ENCODE measurements around the gene CSK.

Gene CSK

GRCh38 chr15:74767167-74768098, 14.4 kb upstream of the CSK start:
- Histone ChIP-seq H2BK5ac (ENCODE audit: low read length) (no peak overlapping the region), H3K79me1 (ENCODE audit: low read depth, low read length) (no peaks in the 10 kb centered on the region), H3K36me3 (replicated peaks in 1 of 2; ENCODE audit: control insufficient read depth in 2 of 2, insufficient read depth in 2 of 2, low read length in 2 of 2) (no peaks in the 10 kb centered on the region), H3K4ac (ENCODE audit: low read length) (no peak overlapping the region), H3K27ac (replicated peaks; ENCODE audit: low read length) (no peak overlapping the region), H2AFZ (ENCODE audit: low read length) (no peak overlapping the region), H4K91ac (ENCODE audit: low read depth, low read length, poor library complexity) (no peak overlapping the region), H3K27me3 (ENCODE audit: control insufficient read depth in 3 of 3, insufficient read depth in 3 of 3, low read depth in 1 of 3, low read length in 3 of 3) (peaks cover 0 to 15% (median 3%) of the 10 kb centered on the region in 3 experiments), H2BK12ac (ENCODE audit: low read length) (no peak overlapping the region), H3K9me3 (replicated peaks in 1 of 2; ENCODE audit: control insufficient read depth in 2 of 2, insufficient read depth in 1 of 2, low read depth in 1 of 2, low read length in 2 of 2) (peaks cover 0 to 2% of the 10 kb centered on the region in 2 donors), H3K14ac (ENCODE audit: low read length) (no peak overlapping the region), H4K8ac (ENCODE audit: low read depth, low read length) (no peak overlapping the region), H3K4me2 (ENCODE audit: insufficient read depth, low read length, poor library complexity, severe bottlenecking) (no peak overlapping the region), H3K18ac (ENCODE audit: low read length) (no peak overlapping the region), H2BK120ac (ENCODE audit: low read depth, low read length) (no peak overlapping the region), H2AK5ac (ENCODE audit: low read depth, low read length) (peak overlapping the region; percentile 47), H3K4me3 (ENCODE audit: low read length in 2 of 2) (no peak overlapping the region), H3K4me1 (ENCODE audit: control insufficient read depth in 2 of 2, insufficient read depth in 1 of 2, low read depth in 1 of 2, low read length in 2 of 2) (peaks cover 7 to 15% of the 10 kb centered on the region in 2 donors), H2BK15ac (ENCODE audit: low read length) (peak overlapping the region; percentile 44), H3K23ac (ENCODE audit: low read depth, low read length, poor library complexity) (no peak overlapping the region), H3K9ac (ENCODE audit: low read depth, low read length, poor library complexity) (no peak overlapping the region)
- no peak for DNase-seq (ENCODE audit: low spot score)
- WGBS, 2 donors (ENCODE audit: extremely low coverage in 2 of 2, insufficient read length in 2 of 2, insufficient replicate concordance in 1 of 2) = no CpG with 5 or more reads among the region's 14 CpGs

DNA sequence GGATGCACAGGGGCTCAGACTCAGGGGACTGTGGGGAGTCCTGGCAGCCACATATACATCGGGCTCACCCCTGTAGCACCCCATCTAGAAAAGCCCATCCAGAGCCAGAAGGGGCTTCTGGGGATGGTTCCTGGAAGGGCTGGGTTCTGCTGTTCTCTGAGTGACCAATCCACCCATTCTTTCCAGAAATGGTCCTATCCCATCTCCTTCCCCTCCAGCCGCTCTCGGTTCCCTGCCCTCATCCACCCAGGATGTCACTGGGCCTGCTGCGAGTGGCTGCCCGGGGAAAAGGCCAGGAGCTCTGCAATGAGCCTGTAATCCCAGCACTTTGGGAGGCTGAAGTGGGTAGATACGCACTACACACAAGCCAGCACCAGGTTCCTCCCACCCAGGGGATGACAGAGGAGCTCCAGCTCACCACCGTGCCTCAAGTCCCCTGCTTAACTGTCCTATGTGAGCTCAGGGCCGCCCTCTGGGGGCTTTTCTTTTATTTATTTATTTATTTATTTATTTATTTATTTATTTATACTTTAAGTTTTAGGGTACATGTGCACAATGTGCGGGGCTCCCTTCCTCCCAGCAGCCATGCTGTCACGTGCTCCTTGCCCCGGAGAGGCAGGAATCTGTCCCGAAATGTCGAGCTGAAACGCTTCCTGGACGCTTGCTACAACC, 13.6 kb upstream of the CSK start:
- no peak overlapping the region for H3K18ac ChIP-seq (ENCODE audit: low read length)
- H2BK5ac ChIP-seq (ENCODE audit: low read length) = no peak overlapping the region
- no CpG with 5 or more reads among the region's 15 CpGs for WGBS, 2 donors (ENCODE audit: extremely low coverage in 2 of 2, insufficient read length in 2 of 2, insufficient replicate concordance in 1 of 2)
- no peak for DNase-seq (ENCODE audit: low spot score)
- no peak overlapping the region for H3K4me3 ChIP-seq (ENCODE audit: low read length in 2 of 2)
- H2BK120ac ChIP-seq (ENCODE audit: low read depth, low read length) = no peak overlapping the region
- no peak overlapping the region for H3K23ac ChIP-seq (ENCODE audit: low read depth, low read length, poor library complexity)
- H3K9me3 ChIP-seq (replicated peaks in 1 of 2; ENCODE audit: control insufficient read depth in 2 of 2, insufficient read depth in 1 of 2, low read depth in 1 of 2, low read length in 2 of 2) = peaks cover 0 to 2% of the 10 kb centered on the region in 2 donors
- no peak overlapping the region for H4K91ac ChIP-seq (ENCODE audit: low read depth, low read length, poor library complexity)
- H2BK12ac ChIP-seq (ENCODE audit: low read length) = no peak overlapping the region
- H3K4me1 ChIP-seq (ENCODE audit: control insufficient read depth in 2 of 2, insufficient read depth in 1 of 2, low read depth in 1 of 2, low read length in 2 of 2) = peaks cover 7 to 13% of the 10 kb centered on the region in 2 donors
- peak overlapping the region; percentile 26 for H3K4me2 ChIP-seq (ENCODE audit: insufficient read depth, low read length, poor library complexity, severe bottlenecking)
- no peak overlapping the region for H3K14ac ChIP-seq (ENCODE audit: low read length)
- no peaks in the 10 kb centered on the region for H3K79me1 ChIP-seq (ENCODE audit: low read depth, low read length)
- H3K27me3 ChIP-seq (ENCODE audit: control insufficient read depth in 3 of 3, insufficient read depth in 3 of 3, low read depth in 1 of 3, low read length in 3 of 3) = peaks cover 0 to 15% (median 3%) of the 10 kb centered on the region in 3 experiments
- no peak overlapping the region for H2BK15ac ChIP-seq (ENCODE audit: low read length)
- H2AFZ ChIP-seq (ENCODE audit: low read length) = peak overlapping the region; percentile 71
- no peaks in the 10 kb centered on the region for H3K36me3 ChIP-seq (replicated peaks in 1 of 2; ENCODE audit: control insufficient read depth in 2 of 2, insufficient read depth in 2 of 2, low read length in 2 of 2)
- no peak overlapping the region for H3K27ac ChIP-seq (replicated peaks; ENCODE audit: low read length)
- peak overlapping the region; percentile 47 for H2AK5ac ChIP-seq (ENCODE audit: low read depth, low read length)
- H3K9ac ChIP-seq (ENCODE audit: low read depth, low read length, poor library complexity) = peak overlapping the region; percentile 38
- H3K4ac ChIP-seq (ENCODE audit: low read length) = no peak overlapping the region
- H4K8ac ChIP-seq (ENCODE audit: low read depth, low read length) = no peak overlapping the region

GRCh38 chr15:74768771-74769342, 13.0 kb upstream of the CSK start:
- Histone ChIP-seq H2BK12ac (ENCODE audit: low read length) (no peak overlapping the region), H3K4me3 (ENCODE audit: low read length in 2 of 2) (no peak overlapping the region), H2BK5ac (ENCODE audit: low read length) (no peak overlapping the region), H3K4me2 (ENCODE audit: insufficient read depth, low read length, poor library complexity, severe bottlenecking) (peak overlapping the region; percentile 26), H3K18ac (ENCODE audit: low read length) (no peak overlapping the region), H3K36me3 (replicated peaks in 1 of 2; ENCODE audit: control insufficient read depth in 2 of 2, insufficient read depth in 2 of 2, low read length in 2 of 2) (no peaks in the 10 kb centered on the region), H4K91ac (ENCODE audit: low read depth, low read length, poor library complexity) (no peak overlapping the region), H3K9ac (ENCODE audit: low read depth, low read length, poor library complexity) (no peak overlapping the region), H2BK15ac (ENCODE audit: low read length) (no peak overlapping the region), H3K4me1 (ENCODE audit: control insufficient read depth in 2 of 2, insufficient read depth in 1 of 2, low read depth in 1 of 2, low read length in 2 of 2) (peaks cover 14 to 19% of the 10 kb centered on the region in 2 donors), H3K79me1 (ENCODE audit: low read depth, low read length) (no peaks in the 10 kb centered on the region), H3K27me3 (ENCODE audit: control insufficient read depth in 3 of 3, insufficient read depth in 3 of 3, low read depth in 1 of 3, low read length in 3 of 3) (peaks cover 0 to 10% (median 3%) of the 10 kb centered on the region in 3 experiments), H2BK120ac (ENCODE audit: low read depth, low read length) (no peak overlapping the region), H3K23ac (ENCODE audit: low read depth, low read length, poor library complexity) (no peak overlapping the region), H2AFZ (ENCODE audit: low read length) (peak overlapping the region; percentile 71), H3K27ac (replicated peaks; ENCODE audit: low read length) (no peak overlapping the region), H2AK5ac (ENCODE audit: low read depth, low read length) (no peak overlapping the region), H3K4ac (ENCODE audit: low read length) (no peak overlapping the region), H3K9me3 (replicated peaks in 1 of 2; ENCODE audit: control insufficient read depth in 2 of 2, insufficient read depth in 1 of 2, low read depth in 1 of 2, low read length in 2 of 2) (peaks cover 0 to 2% of the 10 kb centered on the region in 2 donors), H4K8ac (ENCODE audit: low read depth, low read length) (no peak overlapping the region), H3K14ac (ENCODE audit: low read length) (no peak overlapping the region)
- no CpG with 5 or more reads among the region's 9 CpGs for WGBS, 2 donors (ENCODE audit: extremely low coverage in 2 of 2, insufficient read length in 2 of 2, insufficient replicate concordance in 1 of 2)
- DNase-seq (ENCODE audit: low spot score) = no peak
